ENCODE data around the gene RYK. TPM values are rescaled to one million over a fixed set of nuclear protein-coding genes. Genes with fewer than 3 reads are reported as not detected.

Gene RYK
- total RNA-seq, 1 donor from 2014 or later, result 134 TPM

DNA sequence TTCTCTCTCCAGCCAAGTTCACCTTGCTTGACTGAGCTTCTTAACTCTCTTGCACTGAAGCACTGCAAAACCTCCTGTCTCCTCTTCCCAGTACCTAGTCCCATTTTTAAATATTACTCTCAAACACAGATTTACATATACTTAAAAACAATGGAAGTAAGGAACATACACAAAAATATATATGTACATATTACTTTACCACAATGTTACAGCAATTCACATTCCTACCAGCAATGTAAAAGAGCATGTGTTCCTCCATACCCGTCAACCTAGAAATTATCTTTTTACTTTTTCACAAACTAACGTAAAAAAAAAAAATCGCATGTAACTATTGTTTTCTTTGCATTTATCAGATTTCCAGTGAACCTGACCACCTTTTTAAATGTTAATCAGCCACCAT lies 60.4 kb downstream of the RYK start:
- no peak overlapping the region for H3K27ac ChIP-seq
- no peaks in the 10 kb centered on the region for H3K4me1 ChIP-seq
- no peaks in the 10 kb centered on the region for H4K20me1 ChIP-seq (ENCODE audit: low read depth)
- H3K9me3 ChIP-seq (ENCODE audit: low read depth), result no peaks in the 10 kb centered on the region
- no peak overlapping the region for H3K4me3 ChIP-seq
- H3K9ac ChIP-seq, result no peak overlapping the region
- no peak overlapping the region for H3K4me2 ChIP-seq
- Mint-ChIP-seq H3K36me3 (peaks cover 19% of the 10 kb centered on the region), H3K4me1 (no peaks in the 10 kb centered on the region), H3K27ac (no peak overlapping the region), H3K4me3 (no peak overlapping the region), H3K27me3 (ENCODE audit: insufficient read depth, low read depth) (no peaks in the 10 kb centered on the region), H3K9me3 (no peaks in the 10 kb centered on the region)
- peaks cover 3% of the 10 kb centered on the region for H3F3A ChIP-seq (ENCODE audit: low read depth)
- peaks cover 8% of the 10 kb centered on the region for H3K36me3 ChIP-seq
- H2AFZ ChIP-seq (replicated peaks), result no peak overlapping the region
- no peaks in the 10 kb centered on the region for H3K79me2 ChIP-seq (ENCODE audit: low read depth)
- no peaks in the 10 kb centered on the region for H3K27me3 ChIP-seq
- no peak for TF ChIP-seq EZH2 (IDR thresholded peaks at IDR 0.05)
- TF ChIP-seq, protein P1, sequence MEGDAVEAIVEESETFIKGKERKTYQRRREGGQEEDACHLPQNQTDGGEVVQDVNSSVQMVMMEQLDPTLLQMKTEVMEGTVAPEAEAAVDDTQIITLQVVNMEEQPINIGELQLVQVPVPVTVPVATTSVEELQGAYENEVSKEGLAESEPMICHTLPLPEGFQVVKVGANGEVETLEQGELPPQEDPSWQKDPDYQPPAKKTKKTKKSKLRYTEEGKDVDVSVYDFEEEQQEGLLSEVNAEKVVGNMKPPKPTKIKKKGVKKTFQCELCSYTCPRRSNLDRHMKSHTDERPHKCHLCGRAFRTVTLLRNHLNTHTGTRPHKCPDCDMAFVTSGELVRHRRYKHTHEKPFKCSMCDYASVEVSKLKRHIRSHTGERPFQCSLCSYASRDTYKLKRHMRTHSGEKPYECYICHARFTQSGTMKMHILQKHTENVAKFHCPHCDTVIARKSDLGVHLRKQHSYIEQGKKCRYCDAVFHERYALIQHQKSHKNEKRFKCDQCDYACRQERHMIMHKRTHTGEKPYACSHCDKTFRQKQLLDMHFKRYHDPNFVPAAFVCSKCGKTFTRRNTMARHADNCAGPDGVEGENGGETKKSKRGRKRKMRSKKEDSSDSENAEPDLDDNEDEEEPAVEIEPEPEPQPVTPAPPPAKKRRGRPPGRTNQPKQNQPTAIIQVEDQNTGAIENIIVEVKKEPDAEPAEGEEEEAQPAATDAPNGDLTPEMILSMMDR (IDR thresholded peaks at IDR 0.05), result no peak
- TF ChIP-seq EZH2phosphoT487 (IDR thresholded peaks at IDR 0.05), result no peak
- DNase-seq (ENCODE audit: low spot score), result no peak

DNA sequence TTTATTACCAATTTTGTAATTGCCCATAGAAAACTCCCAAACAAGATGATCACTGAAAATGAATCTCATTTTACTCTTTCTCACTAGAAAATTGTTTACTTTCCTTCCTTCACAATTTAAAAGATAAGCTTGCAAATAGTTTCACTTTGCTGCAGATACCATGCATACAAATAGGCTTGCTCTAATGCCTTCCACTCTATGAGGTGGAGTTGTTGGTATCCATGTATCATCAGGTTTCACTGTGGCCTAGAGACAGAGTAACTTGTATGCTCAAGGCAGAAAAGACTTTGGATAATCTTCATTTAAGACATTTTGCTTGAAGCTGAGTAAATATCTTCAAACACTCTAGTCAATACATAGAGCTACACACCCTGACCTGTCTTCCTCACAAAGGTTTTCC lies 60.8 kb downstream of the RYK start:
- TF ChIP-seq EZH2phosphoT487 (IDR thresholded peaks at IDR 0.05), result no peak
- TF ChIP-seq, protein P1 (IDR thresholded peaks at IDR 0.05), result no peak
- no peak for TF ChIP-seq EZH2 (IDR thresholded peaks at IDR 0.05)
- H3K4me3 Mint-ChIP-seq, result no peak overlapping the region
- no peaks in the 10 kb centered on the region for H3K4me1 Mint-ChIP-seq
- no peaks in the 10 kb centered on the region for H3K4me1 ChIP-seq
- H3K9me3 Mint-ChIP-seq, result no peaks in the 10 kb centered on the region
- no peaks in the 10 kb centered on the region for H3K9me3 ChIP-seq (ENCODE audit: low read depth)
- no peaks in the 10 kb centered on the region for H3K27me3 Mint-ChIP-seq (ENCODE audit: insufficient read depth, low read depth)
- peaks cover 8% of the 10 kb centered on the region for H3K36me3 ChIP-seq
- no peak overlapping the region for H2AFZ ChIP-seq (replicated peaks)
- H3K27ac ChIP-seq, result no peak overlapping the region
- no peak overlapping the region for H3K4me2 ChIP-seq
- no peak overlapping the region for H3K9ac ChIP-seq
- peaks cover 19% of the 10 kb centered on the region for H3K36me3 Mint-ChIP-seq
- no peaks in the 10 kb centered on the region for H4K20me1 ChIP-seq (ENCODE audit: low read depth)
- H3K79me2 ChIP-seq (ENCODE audit: low read depth), result no peaks in the 10 kb centered on the region
- H3K27me3 ChIP-seq, result no peaks in the 10 kb centered on the region
- no peak overlapping the region for H3K4me3 ChIP-seq
- no peak for DNase-seq (ENCODE audit: low spot score)
- no peak overlapping the region for H3K27ac Mint-ChIP-seq
- peaks cover 3% of the 10 kb centered on the region for H3F3A ChIP-seq (ENCODE audit: low read depth)

- H3K36me3 ChIP-seq, result peaks cover 12% of the 10 kb centered on the region
These were observed 64.3 kb downstream of the RYK start for GRCh38 chr3:134186391-134186790.

More at GRCh38 chr3:134186391-134186790, 64.3 kb downstream of the RYK start:
- Histone ChIP-seq H3K9me3 (ENCODE audit: low read depth) (no peaks in the 10 kb centered on the region), H3K27ac (no peak overlapping the region), H3K27me3 (no peaks in the 10 kb centered on the region), H3K79me2 (ENCODE audit: low read depth) (no peaks in the 10 kb centered on the region), H3K4me2 (no peak overlapping the region), H3K9ac (no peak overlapping the region), H3K4me1 (no peaks in the 10 kb centered on the region), H2AFZ (replicated peaks) (no peak overlapping the region), H4K20me1 (ENCODE audit: low read depth) (no peaks in the 10 kb centered on the region), H3F3A (ENCODE audit: low read depth) (peaks cover 3% of the 10 kb centered on the region), H3K4me3 (no peak overlapping the region)
- Mint-ChIP-seq H3K27ac (no peak overlapping the region), H3K27me3 (ENCODE audit: insufficient read depth, low read depth) (no peaks in the 10 kb centered on the region), H3K36me3 (peaks cover 18% of the 10 kb centered on the region), H3K4me3 (no peak overlapping the region), H3K4me1 (no peaks in the 10 kb centered on the region), H3K9me3 (no peaks in the 10 kb centered on the region)
- DNase-seq (ENCODE audit: low spot score), result no peak
- TF ChIP-seq, protein P1 (IDR thresholded peaks at IDR 0.05), result no peak
- TF ChIP-seq EZH2phosphoT487 (IDR thresholded peaks at IDR 0.05) (no peak), EZH2 (IDR thresholded peaks at IDR 0.05) (no peak)
